Testis (tissue), 3 donors: Measurements from ENCODE around the gene ARHGAP44. TPM values are rescaled to one million over a fixed set of nuclear protein-coding genes. Genes with fewer than 3 reads are reported as not detected.

Experiments
- DNase-seq: peaks from one replicate; pipeline ENCODE4 v3.0.0-alpha.2; 2019
- H3K27ac ChIP-seq, 2 donors: fragments of 200-600 bp; sonication (generic); one replicate each; pipeline ENCODE4 v1.5.1; 2019
- H3K27me3 ChIP-seq: fragments of 200-600 bp; sonication (generic); one replicate; pipeline ENCODE4 v1.5.1; 2019
- H3K36me3 ChIP-seq: fragments of 200-600 bp; sonication (generic); one replicate; pipeline ENCODE4 v1.5.1; 2017; ENCODE audit warnings: low read depth; ENCODE audit errors: missing control alignments
- H3K4me1 ChIP-seq: fragments of 200-600 bp; sonication (generic); one replicate; pipeline ENCODE4 v1.5.1; 2019
- H3K4me3 ChIP-seq, 2 donors: fragments of 200-600 bp; sonication (generic); one replicate each; pipeline ENCODE4 v1.5.1; 2017 to 2019
- H3K9me3 ChIP-seq: fragments of 200-600 bp; sonication (generic); one replicate; pipeline ENCODE4 v1.5.1; 2017
- CTCF ChIP-seq, 3 experiments: fragments of 450-650 bp in 2 of 3; fragments of 200-600 bp in 1 of 3; sonication (generic) in 1 of 3; IDR thresholded peaks; one replicate each; pipeline ENCODE4 v1.5.1; 2016 to 2019; ENCODE audit warnings: antibody characterized with exemption in 3 of 3, mild to moderate bottlenecking in 2 of 3, moderate library complexity in 1 of 3
- POLR2A ChIP-seq: fragments of 450-650 bp; IDR thresholded peaks from one replicate; pipeline ENCODE4 v1.6.1; 2017; ENCODE audit warnings: antibody characterized with exemption, mild to moderate bottlenecking, moderate library complexity
- WGBS, 2 donors: methylation state at CpG; one replicate each; pipeline ENCODE4 v1.1.5; 2018; 5-methylcytosine and 5-hydroxymethylcytosine counted together
- intact Hi-C: fragments of 100-400 bp; cut with DNase I; formaldehyde crosslinking; loops from one replicate; pipeline ENCODE4 v1.15.1; 2023; ENCODE audit warnings: low total_unique reads
- polyA plus RNA-seq: library from polyadenylated mRNA; stranded (reverse); fragments of 350-450 nt; fragmentation: Illumina TruSeq; extraction: RNeasy Lipid Tissue Mini Kit (QIAGEN cat#74804); gene quantifications from one replicate; pipeline ENCODE4 v1.2.3, GENCODE V29; 2014; ENCODE audit warnings: low read depth, low replicate concordance; ENCODE audit not compliant: insufficient read depth
- total RNA-seq, 2 donors: library from RNA; depleted of rRNA; stranded (reverse); fragments of >200 nt; gene quantifications; one replicate each; pipeline ENCODE4 v1.2.3, GENCODE V29; 2016

Gene ARHGAP44
- total and polyA plus RNA-seq, 3 donors from 2014 or later = 9.3 to 11.3 (median 11.0) TPM

DNA sequence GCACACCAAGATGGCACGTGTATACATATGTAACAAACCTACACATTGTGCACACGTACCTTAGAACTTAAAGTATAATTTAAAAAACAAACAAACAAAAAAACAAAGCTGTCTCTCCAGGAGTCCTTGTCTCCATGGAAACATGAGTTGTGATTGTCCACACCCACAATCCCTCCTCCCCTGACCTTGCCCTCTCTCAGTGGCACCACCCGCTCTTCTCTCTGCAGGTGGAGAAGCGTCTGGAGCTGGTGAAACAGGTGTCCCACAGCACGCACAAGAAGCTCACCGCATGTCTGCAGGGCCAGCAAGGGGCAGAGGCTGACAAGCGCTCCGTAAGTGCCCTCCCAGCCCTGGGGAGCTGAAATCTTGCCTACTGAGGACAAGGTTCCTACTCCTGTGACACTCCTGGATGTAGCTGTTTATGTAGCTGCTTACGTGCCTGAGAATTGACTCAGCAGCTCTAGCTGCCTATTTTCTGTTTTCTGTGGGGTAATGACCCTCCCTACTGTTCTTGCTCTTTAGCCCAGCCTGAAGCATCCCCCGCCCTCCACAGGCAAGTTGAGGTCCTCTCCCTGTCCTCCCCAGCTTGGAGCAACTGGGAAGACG, 107.0 kb downstream of the ARHGAP44 start:
- Histone ChIP-seq H3K27me3 (no peaks in the 10 kb centered on the region), H3K4me1 (no peaks in the 10 kb centered on the region), H3K36me3 (no peaks in the 10 kb centered on the region), H3K4me3 (no peak overlapping the region), H3K27ac (no peak overlapping the region), H3K9me3 (no peaks in the 10 kb centered on the region)
- intact Hi-C loops = no loop called here
- DNase-seq = no peak
- WGBS, 2 donors = 89 to 94% methylated on average over 7 to 11 of the region's 11 CpGs
- TF ChIP-seq POLR2A (no peak), CTCF (IDR thresholded peaks at IDR 0.05) (no peak)

DNA sequence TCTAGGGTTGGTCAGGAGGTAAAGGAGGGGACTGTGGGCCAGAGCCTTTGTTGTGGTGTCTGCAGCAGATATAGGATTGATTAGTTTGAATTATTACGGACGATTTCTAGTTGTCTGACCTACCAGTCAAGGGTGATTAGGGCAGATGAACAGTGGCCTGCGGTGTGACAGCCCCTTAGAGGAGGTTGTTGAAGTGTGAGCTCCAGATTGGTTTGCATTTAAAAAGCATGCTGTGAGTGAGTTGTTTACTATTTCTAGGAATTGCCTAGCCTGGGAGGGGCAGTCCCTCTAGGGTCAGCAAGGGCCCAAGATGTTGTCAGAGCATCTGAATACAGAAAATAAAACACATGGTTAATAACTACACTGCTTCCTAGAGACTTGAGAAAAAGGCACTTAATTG, 108.8 kb downstream of the ARHGAP44 start:
- Histone ChIP-seq H3K27ac (no peak overlapping the region), H3K4me1 (no peaks in the 10 kb centered on the region), H3K27me3 (no peaks in the 10 kb centered on the region), H3K9me3 (no peaks in the 10 kb centered on the region), H3K36me3 (no peaks in the 10 kb centered on the region), H3K4me3 (no peak overlapping the region)
- no peak for DNase-seq
- intact Hi-C loops = no loop called here
- TF ChIP-seq POLR2A (no peak), CTCF (IDR thresholded peaks at IDR 0.05) (no peak)
- 63 to 80% methylated on average over 3 of the region's 3 CpGs for WGBS, 2 donors

GRCh38 chr17:12899604-12900003, 110.3 kb downstream of the ARHGAP44 start:
- Histone ChIP-seq H3K9me3 (no peaks in the 10 kb centered on the region), H3K4me3 (no peak overlapping the region), H3K27me3 (no peaks in the 10 kb centered on the region), H3K36me3 (no peaks in the 10 kb centered on the region), H3K4me1 (no peaks in the 10 kb centered on the region), H3K27ac (no peak overlapping the region)
- DNase-seq = no peak
- WGBS, 2 donors = 62 to 80% methylated on average over 4 of the region's 4 CpGs
- intact Hi-C loops = no loop called here
- no peak for TF ChIP-seq POLR2A
- TF ChIP-seq CTCF (IDR thresholded peaks at IDR 0.05) = no peak

GRCh38 chr17:12900474-12900873, 111.2 kb downstream of the ARHGAP44 start:
- intact Hi-C loops = no loop called here
- H3K4me3 ChIP-seq = no peak overlapping the region
- H3K36me3 ChIP-seq = no peaks in the 10 kb centered on the region
- no peaks in the 10 kb centered on the region for H3K27me3 ChIP-seq
- H3K4me1 ChIP-seq = no peaks in the 10 kb centered on the region
- no peak overlapping the region for H3K27ac ChIP-seq
- no peak for TF ChIP-seq CTCF (IDR thresholded peaks at IDR 0.05)
- TF ChIP-seq POLR2A = no peak
- H3K9me3 ChIP-seq = no peaks in the 10 kb centered on the region
- no peak for DNase-seq
- 92 to 96% methylated on average over 6 of the region's 6 CpGs for WGBS, 2 donors

DNA sequence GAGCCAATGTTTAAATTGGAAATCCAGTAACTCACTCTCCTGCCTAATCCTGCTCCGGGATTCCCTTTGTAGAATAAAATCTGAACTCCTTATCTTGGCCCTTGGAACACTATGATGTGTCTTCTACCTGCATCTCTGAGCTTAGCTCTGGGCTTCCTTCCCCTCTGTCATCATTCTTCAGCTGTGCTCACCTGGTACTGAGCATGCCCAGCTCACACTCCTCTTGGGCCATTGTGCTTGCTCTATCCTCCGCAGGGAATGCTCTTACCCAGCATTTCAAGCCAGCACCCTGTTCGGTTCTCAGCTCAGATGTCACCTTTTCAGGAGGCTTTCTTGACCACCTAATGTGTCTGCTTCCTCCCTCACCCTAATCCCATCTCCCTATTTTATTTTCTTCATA, 112.7 kb downstream of the ARHGAP44 start:
- H3K9me3 ChIP-seq = no peaks in the 10 kb centered on the region
- no peaks in the 10 kb centered on the region for H3K36me3 ChIP-seq
- no peaks in the 10 kb centered on the region for H3K27me3 ChIP-seq
- WGBS, 2 donors = 90 to 93% methylated on average over 3 of the region's 3 CpGs
- intact Hi-C loops = no loop called here
- H3K4me3 ChIP-seq = no peak overlapping the region
- DNase-seq = no peak
- H3K4me1 ChIP-seq = no peaks in the 10 kb centered on the region
- TF ChIP-seq POLR2A (no peak), CTCF (IDR thresholded peaks at IDR 0.05) (no peak)
- no peak overlapping the region for H3K27ac ChIP-seq
